Tibial artery (tissue), 4 donors: ENCODE data around the gene MYO15B.

Source experiments
- DNase-seq, 2 donors: peaks; one replicate each; pipeline ENCODE4 v3.0.0-alpha.2; 2019
- H3K27ac ChIP-seq, 2 donors: fragments of 200-600 bp; sonication (generic) in 1 of 2; 1 replicate in 1 of 2; 2 replicates in 1 of 2; pipeline ENCODE4 v1.5.1; 2018 to 2019; ENCODE audit warnings: mild to moderate bottlenecking in 1 of 2
- H3K27me3 ChIP-seq, 2 donors: fragments of 200-600 bp; sonication (generic) in 1 of 2; one replicate each; pipeline versions ENCODE4 v1.5.1 to v1.6.0; 2016 to 2019
- H3K36me3 ChIP-seq, 3 donors: fragments of 200-600 bp; sonication (generic) in 2 of 3; one replicate each; pipeline ENCODE4 v1.5.1; 2016 to 2019; ENCODE audit warnings: mild to moderate bottlenecking in 2 of 3
- H3K4me1 ChIP-seq, 4 donors: fragments of 200-600 bp; sonication (generic) in 2 of 4; 1 replicate in 3 of 4; 2 replicates in 1 of 4; pipeline ENCODE4 v1.5.1; 2016 to 2019
- H3K4me3 ChIP-seq, 2 donors: fragments of 200-600 bp; sonication (generic) in 1 of 2; 1 replicate in 1 of 2; 2 replicates in 1 of 2; pipeline ENCODE4 v1.5.1; 2018 to 2019; ENCODE audit warnings: mild to moderate bottlenecking in 2 of 2
- H3K9me3 ChIP-seq, 3 donors: fragments of 200-600 bp; sonication (generic) in 1 of 3; one replicate each; pipeline ENCODE4 v1.5.1; 2016 to 2019
- intact Hi-C: fragments of 100-400 bp; cut with DNase I; formaldehyde crosslinking; loops from one replicate; pipeline ENCODE4 v1.15.0; 2023; ENCODE audit warnings: low total_unique reads
- TF ChIP-seq, protein P1 (sequence below), 2 experiments: fragments of 200-600 bp in 1 of 2; fragments of 450-650 bp in 1 of 2; IDR thresholded peaks; one replicate each; pipeline ENCODE4 v1.5.1; 2017 to 2019; ENCODE audit warnings: antibody characterized with exemption in 2 of 2, mild to moderate bottlenecking in 1 of 2, moderate library complexity in 1 of 2

MYO15B gene

GRCh38 chr17:75566416-75566815 lies 21.2 kb upstream of the MYO15B start:
- H3K27me3 ChIP-seq = no peaks in the 10 kb centered on the region
- peaks cover 0 to 3% (median 0%) of the 10 kb centered on the region in 4 donors for H3K4me1 ChIP-seq
- TF ChIP-seq, protein P1, sequence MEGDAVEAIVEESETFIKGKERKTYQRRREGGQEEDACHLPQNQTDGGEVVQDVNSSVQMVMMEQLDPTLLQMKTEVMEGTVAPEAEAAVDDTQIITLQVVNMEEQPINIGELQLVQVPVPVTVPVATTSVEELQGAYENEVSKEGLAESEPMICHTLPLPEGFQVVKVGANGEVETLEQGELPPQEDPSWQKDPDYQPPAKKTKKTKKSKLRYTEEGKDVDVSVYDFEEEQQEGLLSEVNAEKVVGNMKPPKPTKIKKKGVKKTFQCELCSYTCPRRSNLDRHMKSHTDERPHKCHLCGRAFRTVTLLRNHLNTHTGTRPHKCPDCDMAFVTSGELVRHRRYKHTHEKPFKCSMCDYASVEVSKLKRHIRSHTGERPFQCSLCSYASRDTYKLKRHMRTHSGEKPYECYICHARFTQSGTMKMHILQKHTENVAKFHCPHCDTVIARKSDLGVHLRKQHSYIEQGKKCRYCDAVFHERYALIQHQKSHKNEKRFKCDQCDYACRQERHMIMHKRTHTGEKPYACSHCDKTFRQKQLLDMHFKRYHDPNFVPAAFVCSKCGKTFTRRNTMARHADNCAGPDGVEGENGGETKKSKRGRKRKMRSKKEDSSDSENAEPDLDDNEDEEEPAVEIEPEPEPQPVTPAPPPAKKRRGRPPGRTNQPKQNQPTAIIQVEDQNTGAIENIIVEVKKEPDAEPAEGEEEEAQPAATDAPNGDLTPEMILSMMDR (IDR thresholded peaks at IDR 0.05) = no peak
- intact Hi-C loops = no loop called here
- H3K36me3 ChIP-seq = peaks cover 0 to 77% (median 11%) of the 10 kb centered on the region in 3 donors
- no peaks in the 10 kb centered on the region for H3K9me3 ChIP-seq
- no peak for DNase-seq
- no peak overlapping the region for H3K27ac ChIP-seq
- H3K4me3 ChIP-seq = no peak overlapping the region

- intact Hi-C loops = no loop called here
- Histone ChIP-seq H3K27ac (no peak overlapping the region), H3K9me3 (no peaks in the 10 kb centered on the region), H3K4me3 (no peak overlapping the region), H3K4me1 (peaks cover 0 to 3% (median 0%) of the 10 kb centered on the region in 4 donors), H3K36me3 (peaks cover 0 to 81% (median 11%) of the 10 kb centered on the region in 3 donors), H3K27me3 (no peaks in the 10 kb centered on the region)
- TF ChIP-seq, protein P1 (IDR thresholded peaks at IDR 0.05) = no peak
- no peak for DNase-seq
Measured at GRCh38 chr17:75566834-75567233, 20.8 kb upstream of the MYO15B start.

- H3K36me3 ChIP-seq = peaks cover 0 to 86% (median 4%) of the 10 kb centered on the region in 3 donors
- H3K4me3 ChIP-seq = no peak overlapping the region
- TF ChIP-seq, protein P1 (IDR thresholded peaks at IDR 0.05) = no peak
- H3K4me1 ChIP-seq = no peaks in the 10 kb centered on the region
- DNase-seq = no peak
- intact Hi-C loops = no loop called here
- no peaks in the 10 kb centered on the region for H3K27me3 ChIP-seq
- no peak overlapping the region for H3K27ac ChIP-seq
- H3K9me3 ChIP-seq = no peaks in the 10 kb centered on the region
Measured at GRCh38 chr17:75568412-75569255, 19.0 kb upstream of the MYO15B start.

DNA sequence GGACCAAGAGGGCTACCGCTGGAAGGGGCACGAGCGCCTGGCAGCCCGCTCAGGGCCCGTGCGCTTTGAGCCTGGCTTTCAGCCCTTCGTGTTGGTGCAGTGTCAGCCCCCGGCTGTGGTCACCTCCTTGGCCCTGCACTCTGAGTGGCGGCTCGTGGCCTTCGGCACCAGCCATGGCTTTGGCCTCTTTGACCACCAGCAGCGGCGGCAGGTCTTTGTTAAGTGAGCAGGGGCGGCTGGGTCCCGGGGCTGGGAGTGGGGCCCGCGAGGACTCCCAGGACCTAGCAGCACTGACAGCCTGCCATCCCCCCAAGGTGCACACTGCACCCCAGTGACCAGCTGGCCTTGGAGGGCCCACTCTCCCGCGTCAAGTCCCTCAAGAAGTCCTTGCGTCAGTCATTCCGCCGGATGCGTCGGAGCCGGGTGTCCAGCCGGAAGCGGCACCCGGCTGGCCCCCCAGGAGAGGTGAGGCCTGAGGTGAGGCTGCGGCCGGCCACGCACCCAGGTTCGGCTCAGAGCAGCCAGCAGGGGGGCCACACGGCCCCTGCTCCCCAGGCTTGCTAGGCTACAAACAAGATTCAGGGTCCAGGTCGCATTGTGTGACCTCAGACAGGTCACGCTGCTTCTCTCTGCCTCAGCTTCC lies 17.4 kb upstream of the MYO15B start:
- Histone ChIP-seq H3K36me3 (peaks cover 0 to 84% (median 0%) of the 10 kb centered on the region in 3 donors), H3K4me3 (no peak overlapping the region), H3K9me3 (no peaks in the 10 kb centered on the region), H3K4me1 (no peaks in the 10 kb centered on the region), H3K27me3 (no peaks in the 10 kb centered on the region), H3K27ac (no peak overlapping the region)
- TF ChIP-seq, protein P1 (IDR thresholded peaks at IDR 0.05) = no peak
- intact Hi-C loops = no loop called here
- no peak for DNase-seq

DNA sequence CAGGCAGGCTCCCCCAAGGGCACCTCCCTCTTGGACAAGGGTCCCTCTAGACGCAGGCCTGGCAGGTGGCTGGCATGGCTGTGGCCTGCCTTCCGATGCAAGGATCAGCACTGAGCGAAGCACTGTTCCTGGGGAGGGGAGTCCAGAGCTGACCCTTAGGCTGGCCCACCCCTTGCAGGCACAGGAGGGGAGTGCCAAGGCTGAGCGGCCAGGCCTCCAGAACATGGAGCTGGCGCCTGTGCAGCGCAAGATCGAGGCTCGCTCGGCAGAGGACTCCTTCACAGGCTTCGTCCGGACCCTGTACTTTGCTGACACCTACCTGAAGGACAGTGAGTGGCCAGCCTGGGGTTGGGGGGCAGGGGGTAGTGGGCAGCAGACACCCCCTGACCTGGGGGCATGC lies 16.8 kb upstream of the MYO15B start:
- no peak overlapping the region for H3K4me3 ChIP-seq
- TF ChIP-seq, protein P1 (IDR thresholded peaks at IDR 0.05) = no peak
- no peak overlapping the region for H3K27ac ChIP-seq
- intact Hi-C loops = no loop called here
- peaks cover 0 to 78% (median 0%) of the 10 kb centered on the region in 3 donors for H3K36me3 ChIP-seq
- no peaks in the 10 kb centered on the region for H3K4me1 ChIP-seq
- no peak for DNase-seq
- no peaks in the 10 kb centered on the region for H3K9me3 ChIP-seq
- H3K27me3 ChIP-seq = no peaks in the 10 kb centered on the region
